ENCODE data around the gene DNAH8.
A peak's percentile ranks its signal among the peaks of the same experiment; 100 is the strongest.

Gene DNAH8

DNA sequence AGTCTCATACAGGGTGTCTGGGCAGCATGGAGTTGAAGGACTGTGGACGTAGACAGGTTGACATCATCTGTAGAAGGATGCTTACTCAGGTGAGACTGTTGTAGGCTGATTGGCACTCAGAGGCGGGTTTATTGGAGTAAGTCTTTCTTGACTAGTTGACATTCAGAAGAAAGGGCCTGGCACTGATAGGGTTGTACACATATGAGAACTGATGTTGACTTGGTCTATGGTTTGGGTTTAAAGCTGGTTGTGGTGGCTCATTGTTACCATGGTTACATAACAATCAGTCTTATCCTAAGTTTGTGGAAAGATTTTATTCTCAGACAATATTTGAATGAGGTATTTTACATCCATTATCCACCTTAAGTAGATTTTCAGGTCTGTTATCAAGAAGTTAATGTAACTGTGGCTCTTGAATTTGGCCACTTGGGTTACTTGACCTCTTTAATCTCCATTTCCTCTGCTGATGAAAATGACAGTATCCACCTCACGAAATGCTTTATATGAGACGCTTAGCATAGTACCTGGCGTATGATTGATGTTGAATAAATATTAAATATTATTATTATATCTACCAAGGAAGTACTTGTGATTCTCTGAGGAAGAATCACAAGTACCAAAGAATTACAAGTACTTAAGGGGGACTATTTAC lies 109.3 kb downstream of the DNAH8 start:
- no peak for DNase-seq (ENCODE audit: low read depth, low spot score)

DNA sequence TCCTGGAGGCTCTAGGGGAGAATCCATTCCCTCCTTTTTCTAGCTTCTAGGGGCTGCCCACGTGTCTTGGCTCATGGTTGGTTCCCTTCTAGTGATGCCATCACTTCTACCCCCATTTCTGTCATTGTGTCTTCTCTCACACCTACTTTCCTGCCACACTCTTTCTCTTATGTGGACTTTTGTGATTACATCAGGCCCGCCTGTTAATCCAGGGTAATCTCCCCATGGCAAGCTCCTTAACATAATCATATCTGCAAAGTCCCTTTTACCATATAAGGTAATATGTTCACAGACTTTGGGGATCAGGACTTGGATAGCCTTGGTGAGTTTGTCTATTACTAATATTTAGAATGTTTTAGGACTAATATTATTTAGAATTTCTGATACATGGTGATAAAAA lies 111.9 kb downstream of the DNAH8 start:
- no peak overlapping the region for H3K27ac ChIP-seq
- DNase-seq (ENCODE audit: low read depth, low spot score): no peak

More for the DNA sequence above, 109.3 kb downstream of the DNAH8 start:
- no peak overlapping the region for H3K27ac ChIP-seq

DNA sequence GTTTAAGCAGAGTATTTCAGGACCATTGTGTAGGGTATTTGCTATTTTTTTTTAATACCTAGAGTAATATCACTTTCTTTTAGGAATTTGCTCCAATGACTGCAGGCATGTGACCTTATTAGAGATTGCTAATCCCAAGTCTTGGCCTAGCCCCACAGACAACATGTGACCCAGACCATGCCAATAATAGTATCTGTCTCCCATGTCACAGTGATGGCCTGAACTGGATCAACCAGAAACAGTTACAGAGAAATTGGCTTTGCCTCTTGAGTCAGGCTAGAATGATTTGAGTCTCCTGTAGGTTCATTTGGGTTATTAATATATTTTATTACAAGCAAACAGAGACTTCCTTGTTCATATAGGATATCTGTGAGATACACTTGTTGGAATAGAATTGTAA lies 116.8 kb downstream of the DNAH8 start:
- no peak overlapping the region for H3K27ac ChIP-seq
- DNase-seq (ENCODE audit: low read depth, low spot score): no peak

DNA sequence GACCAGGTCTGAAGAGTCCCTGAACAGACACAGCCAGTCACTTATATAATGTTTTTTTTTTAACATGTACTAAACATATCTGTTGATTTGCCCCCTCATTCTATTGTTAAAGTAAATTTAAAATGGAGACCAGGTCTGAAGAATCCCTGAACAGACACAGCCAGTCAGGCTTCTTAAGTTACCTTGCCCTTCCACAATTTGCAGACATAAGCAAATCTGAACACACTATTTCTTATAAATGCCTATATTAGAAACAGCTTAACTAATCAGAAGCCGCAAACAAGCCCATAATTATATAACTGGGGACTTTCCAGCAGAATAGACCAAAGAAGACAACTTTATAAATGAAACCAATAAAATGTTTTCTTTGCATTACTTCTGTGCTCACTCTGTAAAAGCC lies 118.2 kb downstream of the DNAH8 start:
- H3K27ac ChIP-seq: no peak overlapping the region
- no peak for DNase-seq (ENCODE audit: low read depth, low spot score)

DNA sequence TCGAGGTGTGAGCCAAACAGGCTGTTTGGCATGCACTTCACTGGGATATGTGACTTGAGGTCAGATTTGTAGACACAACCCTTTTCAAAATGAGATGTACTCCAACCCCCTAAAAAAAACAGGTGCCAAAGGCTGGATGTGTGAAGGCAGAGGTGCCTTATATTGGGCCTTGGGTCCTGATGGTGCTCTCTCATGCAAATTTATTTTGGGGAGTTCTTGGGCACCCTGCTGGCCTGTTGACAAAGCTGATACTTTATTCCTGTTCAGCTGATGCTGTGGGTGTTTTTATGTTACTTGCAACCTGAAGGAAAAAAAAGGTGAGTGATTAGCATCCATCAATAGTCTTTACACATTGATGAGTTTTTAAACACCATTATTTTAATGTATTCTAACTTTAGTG lies 121.5 kb downstream of the DNAH8 start:
- H3K27ac ChIP-seq: no peak overlapping the region
- no peak for DNase-seq (ENCODE audit: low read depth, low spot score)

DNA sequence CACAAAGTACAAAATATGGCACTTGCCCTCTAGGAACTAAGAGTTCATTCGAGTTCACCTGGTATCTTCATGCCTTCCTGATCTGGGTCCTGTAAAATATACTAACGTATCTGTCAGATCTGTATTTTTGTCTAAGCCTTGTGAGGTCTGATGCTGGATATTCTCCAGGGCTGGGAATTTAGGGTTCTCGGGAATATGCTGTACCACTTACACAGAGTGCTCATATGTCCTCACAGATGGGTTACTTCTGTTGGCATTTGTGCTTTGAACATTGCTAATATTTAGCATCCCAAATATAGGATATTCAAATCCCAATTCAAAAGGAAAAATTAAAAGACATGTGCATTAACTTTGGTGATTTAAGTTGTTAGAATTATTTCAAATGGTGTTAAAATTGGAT lies 122.0 kb downstream of the DNAH8 start:
- DNase-seq (ENCODE audit: low read depth, low spot score): no peak
- no peak overlapping the region for H3K27ac ChIP-seq

DNA sequence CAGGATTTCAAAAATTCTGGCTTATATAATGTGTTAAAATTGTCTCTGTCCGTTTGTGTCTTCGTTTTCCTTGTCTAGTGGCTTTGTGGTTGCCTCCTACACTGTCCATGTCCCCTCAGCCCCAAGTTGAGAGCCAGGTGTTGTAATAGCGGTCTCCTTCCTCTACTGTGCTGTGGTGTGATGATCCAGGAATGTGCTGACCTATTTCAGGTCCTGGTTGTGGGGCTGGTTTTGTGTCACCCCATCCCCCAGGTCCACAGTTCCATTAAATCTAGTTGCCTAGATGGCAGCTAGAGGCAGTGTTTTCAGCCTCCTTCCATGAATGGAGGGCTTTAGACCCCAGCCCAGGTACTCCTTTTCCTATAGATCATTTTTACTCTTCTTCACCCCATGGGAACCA lies 128.7 kb downstream of the DNAH8 start:
- DNase-seq (ENCODE audit: low read depth, low spot score): no peak
- no peak overlapping the region for H3K27ac ChIP-seq

DNA sequence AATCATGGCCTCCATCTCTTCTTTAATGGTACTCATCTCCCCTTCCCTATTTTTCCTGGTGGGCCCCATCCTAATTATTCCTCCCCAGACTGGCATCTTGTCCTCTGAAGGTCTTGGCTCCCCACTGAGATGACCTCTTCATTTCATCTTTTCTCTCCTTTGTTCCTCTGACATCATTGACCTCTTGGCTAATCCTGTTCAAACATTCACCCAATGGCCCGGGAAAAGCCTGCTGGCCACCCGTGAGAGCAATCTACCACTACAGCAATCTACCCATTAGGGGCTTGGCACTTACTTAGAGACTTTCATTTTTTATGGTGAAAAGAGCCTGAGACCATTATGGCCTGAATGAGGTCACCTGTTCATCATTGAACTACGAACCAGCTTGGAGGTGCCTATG lies 130.8 kb downstream of the DNAH8 start:
- H3K27ac ChIP-seq: no peak overlapping the region
- no peak for DNase-seq (ENCODE audit: low read depth, low spot score)

DNA sequence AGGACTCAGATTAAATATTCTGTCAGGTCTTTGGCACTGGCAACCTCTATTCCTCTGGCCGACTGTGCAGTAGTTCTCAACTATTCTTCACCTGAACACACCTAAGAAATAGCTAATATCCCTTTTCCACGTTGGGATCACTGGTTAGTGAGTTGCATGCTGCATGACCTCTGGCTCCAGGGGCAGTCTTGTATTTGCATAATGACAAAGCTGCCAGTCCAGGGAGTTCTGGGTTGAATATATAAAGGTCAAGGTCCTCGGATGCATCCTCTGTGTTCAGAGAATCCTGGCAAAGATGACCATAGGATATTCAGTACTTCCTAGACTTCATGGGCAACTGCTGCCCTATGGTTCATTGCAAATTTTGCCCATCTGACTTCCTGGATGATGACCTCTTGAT lies 131.2 kb downstream of the DNAH8 start:
- no peak for DNase-seq (ENCODE audit: low read depth, low spot score)
- H3K27ac ChIP-seq: no peak overlapping the region

DNA sequence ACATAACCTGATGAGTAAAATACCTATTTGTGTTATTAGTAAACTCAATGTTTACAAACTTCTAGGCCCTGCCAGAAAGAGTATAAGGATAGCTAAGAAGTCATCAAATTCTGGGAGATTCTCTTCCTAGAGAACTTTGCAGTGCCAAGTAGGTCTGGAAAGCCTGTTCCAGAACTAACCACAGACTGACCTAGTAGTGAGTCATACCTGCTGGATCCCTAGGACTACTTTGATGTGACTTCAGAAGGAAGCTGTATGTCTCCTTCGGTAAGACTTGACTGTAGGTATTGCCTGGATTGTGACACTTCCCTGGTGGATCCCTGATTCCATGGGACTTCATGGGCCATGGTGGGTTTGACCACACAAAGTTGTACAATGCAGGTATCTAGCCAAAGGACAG lies 131.7 kb downstream of the DNAH8 start:
- H3K27ac ChIP-seq: no peak overlapping the region
- peak; percentile 34 for DNase-seq (ENCODE audit: low read depth, low spot score)

DNA sequence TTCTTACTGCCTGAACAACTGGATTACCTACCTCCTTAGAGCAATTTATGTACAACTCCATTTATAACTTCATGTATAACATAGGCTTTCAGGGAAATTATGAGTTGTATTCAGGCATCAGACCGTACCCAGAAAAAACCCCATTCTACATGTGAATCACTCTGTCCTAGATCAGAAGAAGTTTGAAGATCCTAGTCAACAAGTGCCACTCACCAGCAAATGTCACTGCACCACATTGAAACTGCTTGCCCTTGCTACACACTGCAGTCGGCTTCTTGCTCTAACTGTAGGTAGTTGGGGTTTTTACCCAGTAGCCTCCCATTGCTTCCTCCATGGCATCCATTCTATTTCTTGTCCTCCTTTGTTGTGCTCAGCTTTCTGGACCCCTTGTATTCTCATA lies 132.4 kb downstream of the DNAH8 start:
- no peak for DNase-seq (ENCODE audit: low read depth, low spot score)
- no peak overlapping the region for H3K27ac ChIP-seq

DNA sequence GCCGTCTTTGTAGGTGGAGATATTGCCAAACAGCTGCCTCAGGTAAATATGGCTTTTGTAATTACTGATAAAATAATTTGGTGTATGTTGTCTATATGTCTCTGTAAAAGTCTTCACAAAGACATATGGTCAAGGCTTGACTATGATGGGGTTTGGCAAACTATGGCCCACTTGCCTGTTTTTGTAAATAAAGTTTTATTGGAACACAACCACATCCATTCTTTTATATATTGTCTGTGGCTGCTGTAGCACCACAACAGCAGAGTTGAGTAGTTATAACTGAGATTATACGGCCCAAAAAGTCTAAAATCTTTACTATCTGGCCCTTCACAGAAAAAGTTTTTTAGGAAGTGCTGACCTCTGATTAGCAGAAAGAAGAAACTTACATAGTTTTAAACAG lies 133.6 kb downstream of the DNAH8 start:
- no peak for DNase-seq (ENCODE audit: low read depth, low spot score)
- H3K27ac ChIP-seq: no peak overlapping the region

DNA sequence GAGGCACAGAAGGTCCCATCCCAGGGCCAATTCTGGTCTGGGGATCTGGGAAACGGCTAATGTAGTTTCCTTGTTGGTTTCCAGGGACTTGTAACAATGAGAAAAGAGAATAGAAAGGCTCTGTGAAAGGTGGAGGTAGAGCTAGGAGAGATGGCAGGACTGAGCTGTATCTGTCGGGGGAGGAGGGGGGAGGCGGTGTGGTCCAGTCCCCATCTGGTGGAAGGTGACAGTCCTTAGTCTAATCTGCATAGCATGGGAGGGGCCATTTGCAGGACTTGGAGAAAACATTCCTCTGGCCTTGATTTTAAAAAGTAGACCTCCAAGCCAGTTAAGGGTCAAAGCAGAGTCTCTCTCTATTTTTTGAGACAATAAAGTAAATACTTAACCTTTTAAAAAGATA lies 137.1 kb downstream of the DNAH8 start:
- DNase-seq (ENCODE audit: low read depth, low spot score): no peak
- no peak overlapping the region for H3K27ac ChIP-seq

DNA sequence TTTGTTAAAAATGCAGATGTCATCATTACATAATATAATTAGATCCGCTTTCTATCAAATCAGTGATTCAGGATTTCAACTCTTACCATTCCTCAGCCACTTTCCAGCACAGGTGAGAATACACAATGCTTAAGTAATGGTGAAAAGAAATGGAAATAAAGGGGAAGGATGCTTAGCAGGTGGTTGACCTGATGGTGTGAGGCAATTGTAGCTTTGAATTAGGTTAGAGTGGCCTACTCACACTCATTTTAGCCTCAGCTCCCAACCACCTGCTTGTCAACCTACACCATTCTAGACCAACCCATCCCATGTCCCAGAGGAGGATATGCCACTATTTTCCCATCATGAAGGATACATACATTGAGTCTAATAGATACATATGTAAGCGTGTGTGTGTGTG lies 138.1 kb downstream of the DNAH8 start:
- DNase-seq (ENCODE audit: low read depth, low spot score): no peak
- no peak overlapping the region for H3K27ac ChIP-seq

DNA sequence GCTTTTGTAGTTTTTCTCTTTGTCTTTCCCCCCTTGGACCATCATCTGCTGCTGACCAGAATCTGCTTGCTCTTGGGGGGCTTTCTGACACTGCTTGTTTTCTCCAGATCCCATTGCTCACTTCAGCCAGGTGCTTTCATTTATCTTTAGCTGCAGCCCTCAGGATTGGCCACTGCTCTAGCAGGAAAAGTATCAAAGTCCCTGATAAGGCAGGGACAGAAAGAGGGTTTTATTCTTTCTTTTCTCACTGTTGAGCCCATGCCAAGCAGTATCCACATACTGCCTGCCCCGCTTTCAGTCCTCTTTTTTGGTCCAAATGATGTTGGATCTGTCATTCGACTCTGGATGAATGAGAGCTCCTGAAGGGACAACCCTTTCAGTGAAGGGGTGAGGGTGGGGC lies 141.4 kb downstream of the DNAH8 start:
- no peak overlapping the region for H3K27ac ChIP-seq
- DNase-seq (ENCODE audit: low read depth, low spot score): no peak

DNA sequence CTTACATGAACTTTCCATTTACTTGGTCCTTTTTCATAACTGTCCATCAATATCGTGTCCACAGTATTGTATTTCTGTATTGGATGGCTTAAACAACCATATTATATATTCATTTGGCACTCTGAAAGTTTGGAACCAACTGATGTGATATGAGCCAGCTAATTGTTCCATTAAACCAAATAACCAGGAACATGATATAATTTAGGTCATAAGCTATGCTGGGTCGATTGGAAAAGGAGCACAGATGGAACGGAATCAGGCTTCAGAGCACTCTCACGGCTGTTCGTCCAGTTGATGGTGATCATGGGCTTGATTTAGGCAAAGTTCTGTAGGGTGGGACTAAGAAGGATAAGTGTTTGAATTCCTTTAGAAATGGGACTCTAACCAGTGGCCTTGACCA lies 142.7 kb downstream of the DNAH8 start:
- DNase-seq (ENCODE audit: low read depth, low spot score): no peak
- H3K27ac ChIP-seq: no peak overlapping the region

DNA sequence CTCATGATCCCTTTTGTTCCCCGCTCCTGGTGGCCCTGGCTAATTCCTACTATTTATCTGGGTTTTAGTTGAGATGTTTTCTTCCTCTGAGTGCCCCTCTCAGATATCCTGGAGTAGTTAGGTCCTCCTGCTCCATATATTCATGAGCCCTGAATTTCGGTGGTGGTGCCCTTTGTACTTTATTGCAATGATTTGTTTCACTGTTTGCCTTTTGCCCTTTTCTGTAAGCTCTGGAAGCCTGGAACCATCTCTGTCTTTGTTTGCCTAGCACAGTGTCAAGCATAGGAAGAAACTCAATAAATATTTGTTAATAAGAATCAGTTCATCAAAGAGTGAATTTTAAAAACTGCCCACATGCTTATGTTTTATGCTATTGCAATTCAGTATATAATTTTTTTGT lies 144.9 kb downstream of the DNAH8 start:
- DNase-seq (ENCODE audit: low read depth, low spot score): no peak
- no peak overlapping the region for H3K27ac ChIP-seq

DNA sequence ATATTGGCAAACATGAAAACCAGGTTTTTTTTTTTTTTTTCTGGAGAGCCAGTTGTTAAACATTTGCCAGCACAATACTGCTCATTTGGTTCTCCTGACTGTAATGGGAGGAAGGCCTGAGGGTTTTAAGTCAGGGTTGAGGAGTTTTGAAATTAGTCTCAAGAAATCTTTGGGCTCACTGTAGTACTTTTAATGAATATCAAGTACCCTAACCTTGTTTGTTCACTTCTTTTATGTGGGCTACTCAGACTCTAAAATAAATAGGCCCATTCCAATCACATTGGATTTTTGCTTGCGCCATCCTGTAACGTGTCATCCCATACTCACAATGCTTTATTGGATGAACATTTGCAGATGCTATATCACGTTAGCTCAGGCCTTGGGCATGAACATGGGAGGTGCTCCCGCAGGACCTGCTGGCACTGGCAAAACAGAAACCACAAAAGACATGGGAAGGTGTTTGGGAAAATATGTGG lies 146.9 kb downstream of the DNAH8 start:
- H3K27ac ChIP-seq: no peak overlapping the region
- peak; percentile 40 for DNase-seq (ENCODE audit: low read depth, low spot score)

DNA sequence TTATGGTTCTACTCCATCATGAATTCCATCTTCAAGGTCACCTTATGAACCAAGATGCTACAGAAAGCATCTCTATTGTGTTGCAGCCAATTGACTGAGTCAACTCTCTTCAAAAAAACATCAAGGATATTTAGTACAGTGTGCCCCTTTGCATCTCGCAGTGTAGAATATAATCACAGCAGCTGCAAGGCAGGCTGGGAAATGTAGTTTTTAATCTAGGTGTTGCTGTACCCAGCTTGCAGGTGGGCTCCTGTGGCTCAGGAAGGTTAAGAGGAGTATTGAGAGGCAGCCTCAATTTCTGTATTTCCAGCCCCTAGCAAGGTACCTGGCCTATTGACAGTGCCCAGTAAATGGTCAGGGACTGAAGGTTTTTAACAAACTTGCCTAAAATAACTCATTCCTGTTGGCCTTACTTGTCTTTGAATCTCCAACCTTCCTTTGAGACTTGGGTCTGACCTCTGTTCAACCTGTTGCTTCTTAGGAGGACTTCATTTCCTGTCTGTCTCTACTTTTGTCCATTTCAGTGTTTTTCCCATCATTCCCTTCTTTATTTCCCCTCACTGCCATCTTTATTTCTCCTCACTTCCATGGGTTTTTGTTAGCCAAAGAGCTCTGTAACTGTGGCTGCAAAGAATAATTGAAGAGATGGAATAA lies 150.5 kb downstream of the DNAH8 start:
- no peak for DNase-seq (ENCODE audit: low read depth, low spot score)
- H3K27ac ChIP-seq: no peak overlapping the region

DNA sequence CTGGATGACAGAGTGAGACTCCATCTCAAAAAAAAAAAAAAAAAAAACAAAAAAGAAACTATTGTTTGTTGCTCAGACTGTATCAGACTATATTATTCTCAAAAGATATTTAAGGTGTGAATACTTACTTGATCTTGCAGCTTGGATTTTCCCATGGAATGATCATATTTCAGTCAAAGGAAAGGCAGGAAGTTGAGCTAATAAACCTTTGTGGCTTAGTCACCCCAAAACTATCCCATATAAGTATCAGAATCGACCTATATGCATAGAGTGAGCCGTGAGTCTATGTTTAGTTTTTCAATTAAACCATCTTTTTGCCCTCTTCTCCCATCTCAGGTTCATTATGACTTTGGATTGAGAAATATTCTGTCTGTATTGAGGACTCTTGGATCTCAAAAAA lies 152.6 kb downstream of the DNAH8 start:
- no peak for DNase-seq (ENCODE audit: low read depth, low spot score)
- H3K27ac ChIP-seq: no peak overlapping the region

DNA sequence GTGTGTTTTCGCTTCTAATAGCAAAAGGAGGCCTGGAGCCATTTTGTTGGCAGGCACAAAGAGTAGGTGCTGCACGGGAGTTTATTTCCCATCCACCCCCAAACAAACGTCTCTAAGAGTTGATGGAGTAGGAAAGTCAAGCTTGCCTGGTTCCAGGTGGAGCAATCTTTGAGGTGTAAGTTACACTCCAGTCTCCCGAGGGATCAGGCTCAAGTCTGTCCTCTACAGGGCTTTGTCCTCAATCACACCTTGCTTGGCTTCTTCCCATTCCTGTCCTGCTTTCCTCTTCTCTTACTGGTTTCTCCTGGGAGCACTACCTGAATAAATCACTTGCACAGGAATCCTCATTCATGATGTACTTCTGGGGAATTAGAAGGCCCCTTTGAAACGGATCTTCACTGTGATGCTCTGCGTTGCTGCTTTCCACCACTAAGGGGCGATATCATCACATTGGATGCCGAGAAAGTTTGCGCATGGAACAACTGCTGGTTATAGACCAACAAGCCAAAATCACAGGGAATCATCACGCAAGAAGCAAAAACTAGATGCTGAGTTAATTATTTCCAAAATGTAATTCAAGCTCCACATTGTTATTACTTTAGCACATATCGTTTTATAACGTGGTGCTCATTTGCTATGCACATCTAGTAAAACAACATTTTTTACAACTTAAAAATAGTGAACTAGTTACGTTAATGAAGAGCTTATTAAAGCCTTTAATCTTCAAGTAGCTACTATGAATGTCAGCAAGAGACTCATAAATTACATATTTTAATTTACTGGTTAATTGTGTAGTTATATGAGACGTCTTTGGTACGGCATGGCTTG lies 156.8 kb downstream of the DNAH8 start:
- no peak for DNase-seq (ENCODE audit: low read depth, low spot score)
- no peak overlapping the region for H3K27ac ChIP-seq
